Loucy (cell line): ENCODE results near the gene SUCLG2.

Experiments
- EZH2phosphoT487 ChIP-seq: fragments of 200-600 bp; IDR thresholded peaks from 2 replicates; pipeline ENCODE4 v1.6.1; 2018; ENCODE audit warnings: antibody characterized with exemption, mild to moderate bottlenecking, moderate library complexity, borderline replicate concordance
- TF ChIP-seq, protein P1 (sequence below): fragments of 200-600 bp; sonication (generic); conservative IDR thresholded peaks from 2 replicates; pipeline ENCODE4 v1.5.1; 2014; ENCODE audit warnings: mild to moderate bottlenecking, antibody characterized with exemption, low read length

DNA sequence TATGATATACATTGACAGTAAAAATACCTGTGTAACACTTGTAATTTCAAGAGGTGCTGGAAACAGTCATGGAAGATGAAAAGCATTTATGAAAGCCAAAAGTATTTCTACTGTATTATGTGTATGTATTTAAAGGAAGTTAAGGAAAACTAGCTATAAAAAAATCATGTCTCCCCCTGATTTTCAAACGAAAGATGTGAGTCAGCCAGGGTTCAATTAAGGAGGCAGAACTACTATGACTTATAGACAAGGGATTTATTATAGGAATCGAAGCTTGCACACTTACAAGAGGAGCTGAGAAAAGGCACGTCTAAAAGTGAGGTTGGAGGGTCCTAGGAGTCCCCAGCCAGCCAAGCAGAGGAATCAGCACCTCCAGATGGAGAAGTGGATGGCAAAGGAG, 119.4 kb downstream of the SUCLG2 start:
- TF ChIP-seq, protein P1, sequence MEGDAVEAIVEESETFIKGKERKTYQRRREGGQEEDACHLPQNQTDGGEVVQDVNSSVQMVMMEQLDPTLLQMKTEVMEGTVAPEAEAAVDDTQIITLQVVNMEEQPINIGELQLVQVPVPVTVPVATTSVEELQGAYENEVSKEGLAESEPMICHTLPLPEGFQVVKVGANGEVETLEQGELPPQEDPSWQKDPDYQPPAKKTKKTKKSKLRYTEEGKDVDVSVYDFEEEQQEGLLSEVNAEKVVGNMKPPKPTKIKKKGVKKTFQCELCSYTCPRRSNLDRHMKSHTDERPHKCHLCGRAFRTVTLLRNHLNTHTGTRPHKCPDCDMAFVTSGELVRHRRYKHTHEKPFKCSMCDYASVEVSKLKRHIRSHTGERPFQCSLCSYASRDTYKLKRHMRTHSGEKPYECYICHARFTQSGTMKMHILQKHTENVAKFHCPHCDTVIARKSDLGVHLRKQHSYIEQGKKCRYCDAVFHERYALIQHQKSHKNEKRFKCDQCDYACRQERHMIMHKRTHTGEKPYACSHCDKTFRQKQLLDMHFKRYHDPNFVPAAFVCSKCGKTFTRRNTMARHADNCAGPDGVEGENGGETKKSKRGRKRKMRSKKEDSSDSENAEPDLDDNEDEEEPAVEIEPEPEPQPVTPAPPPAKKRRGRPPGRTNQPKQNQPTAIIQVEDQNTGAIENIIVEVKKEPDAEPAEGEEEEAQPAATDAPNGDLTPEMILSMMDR: no peak
- no peak for TF ChIP-seq EZH2phosphoT487
